22Rv1 (cell line): ENCODE measurements around the gene IFNW1.
"Not testable (repeated sequence)": the region's sequence is repeated elsewhere in the genome, so short reads cannot be mapped to it uniquely, and the experiment has no call there.

ENCODE experiments used
- H3K27ac ChIP-seq: fragments of 450-650 bp; 2 replicates; pipeline ENCODE4 v1.5.1; 2017
- CTCF ChIP-seq: fragments of 450-650 bp; IDR thresholded peaks from 2 replicates; pipeline ENCODE4 v1.5.1; 2017; ENCODE audit warnings: mild to moderate bottlenecking
- ZFX ChIP-seq: fragments of 450-650 bp; IDR thresholded peaks from 2 replicates; pipeline ENCODE4 v1.6.1; 2017; ENCODE audit warnings: antibody characterized with exemption, borderline replicate concordance

Gene IFNW1

GRCh38 chr9:21141427-21141882 lies at the start of gene IFNW1:
IFNW1 (minus strand) TSS chr9:21141832; CDS start chr9:21141570, 262 bp downstream.
- H3K27ac ChIP-seq, result no peak within 1 kb of the TSS
- TF ChIP-seq ZFX (no peak), CTCF (peak; percentile 26; the same call in 1 of the 2 replicates)

DNA sequence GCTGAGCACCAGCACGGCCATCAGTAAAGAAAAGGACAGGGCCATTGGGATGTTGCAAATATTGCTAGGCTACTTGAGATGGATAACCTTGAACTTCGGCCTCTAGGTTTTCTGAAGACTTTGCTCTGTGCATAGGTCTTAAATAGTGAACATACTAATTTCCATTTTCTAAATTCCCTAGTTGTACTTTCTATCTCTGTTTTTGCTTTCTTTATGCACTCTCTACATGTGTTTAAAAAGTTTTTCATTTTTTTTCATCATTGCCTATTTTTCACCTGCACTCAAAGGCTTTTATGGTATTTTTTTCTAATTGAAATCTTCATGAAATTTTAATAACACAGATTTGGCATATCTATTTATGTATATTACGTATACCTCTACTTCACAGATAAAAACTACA lies 45.9 kb upstream of the IFNW1 start, which contains the start of gene IFNA4:
TSS of gene IFNA4 (minus strand) at position 101 of the 400 bp plus-strand sequence. CDS start at position 45, 56 bp downstream.
- H3K27ac ChIP-seq, result not testable (repeated sequence)

DNA sequence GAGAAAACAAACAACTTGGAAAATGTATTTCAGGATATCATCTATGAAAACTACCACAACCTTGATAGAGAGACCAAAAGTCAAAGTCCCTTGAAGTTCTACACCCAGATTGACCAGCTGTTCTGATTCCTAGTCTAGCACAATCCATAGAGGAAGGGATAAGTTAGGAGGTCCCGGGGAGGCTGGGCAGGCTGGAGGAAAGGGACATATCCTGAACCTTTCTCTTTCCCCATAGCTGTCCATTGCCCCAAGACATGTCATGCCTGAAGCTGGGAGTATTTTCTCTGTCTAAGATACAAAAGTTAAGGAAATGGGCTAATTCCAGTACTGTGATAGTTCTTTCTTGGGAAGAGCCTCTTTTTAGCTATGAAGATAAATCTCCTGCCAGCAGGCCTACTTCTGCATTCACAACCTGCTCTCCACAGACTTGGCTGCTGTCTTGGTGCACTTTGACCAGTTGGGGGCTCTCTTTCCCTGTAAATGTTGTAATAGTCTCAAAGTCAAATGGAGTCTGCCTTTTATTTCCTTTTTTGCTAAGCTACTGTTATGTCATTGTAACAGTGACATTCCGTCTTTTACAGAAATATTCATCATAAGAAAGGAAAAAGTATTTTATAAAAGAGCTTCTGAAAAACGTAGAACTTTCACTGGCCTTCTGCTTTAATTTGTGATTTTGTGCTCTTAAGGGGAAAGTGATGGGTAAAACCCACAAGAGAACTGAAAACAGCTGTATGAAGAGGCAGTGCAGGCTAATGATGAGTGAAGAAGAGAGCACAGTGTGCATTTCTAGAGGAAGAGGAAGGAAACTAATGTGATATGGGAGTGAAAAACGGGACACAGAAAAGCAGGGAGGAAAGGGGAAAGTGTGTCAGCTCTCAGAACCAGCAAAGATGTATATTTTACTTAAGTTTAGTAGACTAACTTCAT lies 41.4 kb upstream of the IFNW1 start:
- not testable (repeated sequence) for H3K27ac ChIP-seq
- TF ChIP-seq CTCF, result peak; percentile 74

GRCh38 chr9:21174671-21175070 lies 33.0 kb upstream of the IFNW1 start:
- TF ChIP-seq CTCF (no peak), ZFX (no peak)
- H3K27ac ChIP-seq, result no peak overlapping the region

DNA sequence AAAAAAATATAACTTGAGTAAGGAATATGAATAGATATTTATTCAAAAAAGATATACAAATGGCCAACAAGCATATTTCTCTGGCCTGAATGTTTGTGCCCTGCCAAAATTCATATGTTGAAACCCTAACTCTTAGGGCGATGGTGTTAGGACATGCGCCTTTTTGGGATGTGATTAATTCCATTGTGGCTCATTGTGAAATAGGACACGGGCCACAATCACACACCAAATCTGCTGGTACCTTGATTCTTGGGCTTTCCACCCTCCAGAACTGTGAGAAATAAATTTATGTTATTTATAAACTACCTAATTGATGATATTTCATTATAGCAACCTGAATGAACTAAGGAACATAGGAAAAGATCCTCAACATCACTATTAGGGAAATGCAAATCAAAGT lies 30.5 kb upstream of the IFNW1 start:
- H3K27ac ChIP-seq, result no peak overlapping the region
- TF ChIP-seq ZFX (no peak), CTCF (no peak)

DNA sequence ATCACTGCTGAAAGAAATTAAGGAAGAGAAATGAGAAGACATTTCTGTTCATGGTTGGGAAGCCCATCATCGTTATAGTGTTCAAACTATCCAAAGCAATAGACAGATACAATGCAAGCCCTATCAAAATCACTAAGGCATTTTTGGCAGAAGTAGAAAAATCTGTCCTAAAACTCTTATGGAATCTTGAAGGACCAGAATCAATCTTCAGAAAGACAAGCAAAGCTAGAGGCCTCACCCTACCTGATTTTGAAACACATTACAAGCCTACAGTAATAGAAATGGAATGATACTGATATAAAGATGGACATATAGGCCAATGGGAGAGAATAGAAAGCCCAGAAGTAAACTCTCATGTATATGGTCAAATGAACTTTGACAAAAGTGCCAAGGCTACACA lies 29.7 kb upstream of the IFNW1 start:
- no peak overlapping the region for H3K27ac ChIP-seq
- TF ChIP-seq ZFX, result no peak
- no peak for TF ChIP-seq CTCF

- not testable (repeated sequence) for H3K27ac ChIP-seq
Observed at GRCh38 chr9:21166560-21166959, 24.9 kb upstream of the IFNW1 start, which contains the start of gene IFNA21. IFNA21 (minus strand) TSS chr9:21166660; CDS start chr9:21166612, 48 bp downstream.

GRCh38 chr9:21165516-21165915 lies 23.9 kb upstream of the IFNW1 start:
- H3K27ac ChIP-seq, result no peak overlapping the region
- TF ChIP-seq CTCF (no peak), ZFX (no peak)
